HEK293 (cell line): ENCODE measurements around the gene TMEM185B.

Experiments
- CTCF ChIA-PET: fragments of 350-600 bp; formaldehyde crosslinking; extraction: SDS; loops from one replicate; lab custom pipeline; 2021; ENCODE audit warnings: antibody characterized with exemption; lab: Yijun Ruan, JAX
- POLR2A ChIA-PET: fragments of 300-600 bp; formaldehyde crosslinking; extraction: SDS; loops from one replicate; lab custom pipeline; 2020; ENCODE audit warnings: antibody characterized with exemption, inconsistent platforms; lab: Yijun Ruan, JAX
- H3K27ac ChIP-seq: fragments of 200-500 bp; sonication (Bioruptor generic); 2 replicates; pipeline ENCODE4 v1.5.1; 2014; ENCODE audit warnings: low read depth, low read length, control low read depth, inconsistent platforms; ENCODE audit errors: extremely low read depth
- H3K36me3 ChIP-seq, 2 experiments: fragments of 200-500 bp in 1 of 2; sonication (Bioruptor generic) in 1 of 2; 1 replicate in 1 of 2; 2 replicates in 1 of 2; pipeline ENCODE4 v1.5.1; 2014 to 2017; ENCODE audit warnings: inconsistent platforms in 2 of 2, low read length in 2 of 2; ENCODE audit not compliant: control insufficient read depth in 2 of 2, insufficient read depth in 1 of 2
- H3K4me1 ChIP-seq: fragments of 200-500 bp; sonication (Bioruptor generic); 2 replicates; pipeline ENCODE4 v1.5.1; 2014; ENCODE audit warnings: mild to moderate bottlenecking, low read length, inconsistent platforms; ENCODE audit not compliant: control insufficient read depth, insufficient read depth
- H3K4me3 ChIP-seq: 2 replicates; pipeline ENCODE4 v1.5.1; 2011; ENCODE audit warnings: low read depth, mild to moderate bottlenecking, control low read depth, low read length, moderate library complexity
- H3K9me3 ChIP-seq: fragments of 200-500 bp; sonication (Bioruptor generic); 2 replicates; pipeline ENCODE4 v1.5.1; 2014; ENCODE audit warnings: low read depth, low read length, inconsistent platforms; ENCODE audit not compliant: control insufficient read depth, insufficient read depth
- PATZ1 ChIP-seq: fragments of 450-650 bp; formaldehyde crosslinking; IDR thresholded peaks from 2 replicates; pipeline ENCODE4 v1.5.1; 2016; ENCODE audit warnings: missing biosample characterization, missing genetic modification characterization
- PRDM4 ChIP-seq: fragments of 450-650 bp; formaldehyde crosslinking; IDR thresholded peaks from 2 replicates; pipeline ENCODE4 v1.5.1; 2017; ENCODE audit warnings: missing biosample characterization, missing genetic modification characterization
- SETDB1 ChIP-seq: IDR thresholded peaks from one replicate; pipeline ENCODE4 v1.6.1; 2017; ENCODE audit warnings: mild to moderate bottlenecking, low read length, moderate library complexity, mixed read lengths; ENCODE audit not compliant: insufficient read length
- SP2 ChIP-seq: fragments of 450-650 bp; formaldehyde crosslinking; IDR thresholded peaks from 2 replicates; pipeline ENCODE4 v1.5.1; 2016; ENCODE audit warnings: missing biosample characterization, missing genetic modification characterization
- YY2 ChIP-seq: fragments of 450-650 bp; formaldehyde crosslinking; IDR thresholded peaks from 2 replicates; pipeline ENCODE4 v1.5.1; 2016; ENCODE audit warnings: missing biosample characterization, missing genetic modification characterization
- ZBTB20 ChIP-seq: fragments of 450-650 bp; formaldehyde crosslinking; IDR thresholded peaks from 2 replicates; pipeline ENCODE4 v1.5.1; 2016; ENCODE audit warnings: missing biosample characterization, missing genetic modification characterization
- ZBTB49 ChIP-seq: fragments of 450-650 bp; formaldehyde crosslinking; IDR thresholded peaks from 2 replicates; pipeline ENCODE4 v1.5.1; 2016; ENCODE audit warnings: missing biosample characterization, missing genetic modification characterization, low read depth
- ZEB2 ChIP-seq: fragments of 450-650 bp; formaldehyde crosslinking; IDR thresholded peaks from 2 replicates; pipeline ENCODE4 v1.5.1; 2016; ENCODE audit warnings: missing biosample characterization, missing genetic modification characterization
- ZFP41 ChIP-seq: fragments of 450-650 bp; formaldehyde crosslinking; IDR thresholded peaks from 2 replicates; pipeline ENCODE4 v1.5.1; 2016; ENCODE audit warnings: missing biosample characterization, missing genetic modification characterization, borderline replicate concordance
- ZNF146 ChIP-seq: fragments of 450-650 bp; formaldehyde crosslinking; IDR thresholded peaks from 2 replicates; pipeline ENCODE4 v1.5.1; 2016; ENCODE audit warnings: missing biosample characterization, missing genetic modification characterization
- ZNF211 ChIP-seq: fragments of 450-650 bp; formaldehyde crosslinking; IDR thresholded peaks from 2 replicates; pipeline ENCODE4 v1.5.1; 2016; ENCODE audit warnings: low read depth, missing biosample characterization, missing genetic modification characterization
- ZNF362 ChIP-seq: fragments of 450-650 bp; formaldehyde crosslinking; IDR thresholded peaks from 2 replicates; pipeline ENCODE4 v1.5.1; 2016; ENCODE audit warnings: missing biosample characterization, missing genetic modification characterization
- ZNF416 ChIP-seq: fragments of 450-650 bp; formaldehyde crosslinking; IDR thresholded peaks from 2 replicates; pipeline ENCODE4 v1.5.1; 2016; ENCODE audit warnings: missing biosample characterization, missing genetic modification characterization
- ZNF501 ChIP-seq: fragments of 450-650 bp; formaldehyde crosslinking; IDR thresholded peaks from 2 replicates; pipeline ENCODE4 v1.5.1; 2016; ENCODE audit warnings: missing biosample characterization, missing genetic modification characterization
- ZNF514 ChIP-seq: fragments of 450-650 bp; formaldehyde crosslinking; IDR thresholded peaks from 2 replicates; pipeline ENCODE4 v1.5.1; 2016; ENCODE audit warnings: missing biosample characterization, missing genetic modification characterization
- ZNF580 ChIP-seq: fragments of 450-650 bp; formaldehyde crosslinking; IDR thresholded peaks from 2 replicates; pipeline ENCODE4 v1.5.1; 2016; ENCODE audit warnings: missing biosample characterization, missing genetic modification characterization
- ZNF629 ChIP-seq: fragments of 450-650 bp; formaldehyde crosslinking; IDR thresholded peaks from 2 replicates; pipeline ENCODE4 v1.5.1; 2017; ENCODE audit warnings: missing biosample characterization, missing genetic modification characterization
- ZNF747 ChIP-seq: fragments of 450-650 bp; formaldehyde crosslinking; IDR thresholded peaks from 2 replicates; pipeline ENCODE4 v1.5.1; 2016; ENCODE audit warnings: missing biosample characterization, missing genetic modification characterization
- ZNF843 ChIP-seq: fragments of 450-650 bp; formaldehyde crosslinking; IDR thresholded peaks from 2 replicates; pipeline ENCODE4 v1.5.1; 2016; ENCODE audit warnings: missing biosample characterization, missing genetic modification characterization
- ZSCAN23 ChIP-seq: fragments of 450-650 bp; formaldehyde crosslinking; IDR thresholded peaks from 2 replicates; pipeline ENCODE4 v1.5.1; 2016; ENCODE audit warnings: missing biosample characterization, missing genetic modification characterization

TMEM185B gene

GRCh38 chr2:120252225-120253020, 29.2 kb upstream of the TMEM185B start, which contains the start of gene RALB (continued):
- TF ChIP-seq PRDM4, result no peak
- peak; percentile 81 for TF ChIP-seq PATZ1 (tag by site-specific recombination)
- peak; percentile 75 for TF ChIP-seq ZNF146
- TF ChIP-seq ZNF514 (tag by site-specific recombination), result no peak
- TF ChIP-seq ZBTB49 (tag by site-specific recombination), result no peak
- TF ChIP-seq SETDB1, result no peak
- TF ChIP-seq ZNF501 (tag by site-specific recombination), result no peak

- Histone ChIP-seq H3K4me3 (peak overlapping the region; percentile 63), H3K4me1 (no peaks in the 10 kb centered on the region), H3K9me3 (no peaks in the 10 kb centered on the region), H3K36me3 (no peaks in the 10 kb centered on the region), H3K27ac (no peak overlapping the region)
- CTCF ChIA-PET, result interaction anchor here (0.6 to 3.7 kb wide), 3 partner anchors 12 to 62 kb away, joined by 3 to 13 read pairs (median 4); no protein-coding TSS in a partner anchor
- POLR2A ChIA-PET, result interaction anchor here (0.9 to 1.9 kb wide), 9 partner anchors 13 to 492 kb away, joined by 3 to 14 read pairs (median 4); partner anchors contain the start of genes PTPN4 and TMEM185B
- no peak for TF ChIP-seq ZNF362 (tag by site-specific recombination)
- TF ChIP-seq ZBTB20 (tag by site-specific recombination), result 0 out of 2 replicates have a peak, but pooled peaks have one; percentile 49
Observed at GRCh38 chr2:120251880-120252224, 28.7 kb upstream of the TMEM185B start.

GRCh38 chr2:120251078-120251477, 27.9 kb upstream of the TMEM185B start:
- no peak overlapping the region for H3K27ac ChIP-seq
- TF ChIP-seq ZNF843 (tag by site-specific recombination), result no peak
- TF ChIP-seq YY2 (tag by site-specific recombination), result no peak
- TF ChIP-seq ZNF580, result no peak
- no peak for TF ChIP-seq ZNF629
- no peak for TF ChIP-seq SP2 (tag by site-specific recombination)
- no peak for TF ChIP-seq ZNF211
- TF ChIP-seq ZEB2 (tag by site-specific recombination), result no peak
- no peak for TF ChIP-seq ZSCAN23 (tag by site-specific recombination)
- no peak for TF ChIP-seq ZNF416 (tag by site-specific recombination)
- no peak for TF ChIP-seq ZFP41 (tag by site-specific recombination)
- TF ChIP-seq ZNF747 (tag by site-specific recombination), result no peak
- TF ChIP-seq, all 188 proteins: peak for 0
- ChIA-PET CTCF (interaction anchor here (0.6 to 3.7 kb wide), 2 partner anchors 32 to 62 kb away, joined by 3 to 13 read pairs; no protein-coding TSS in a partner anchor), POLR2A (interaction anchor here (1.1 kb wide), 1 partner anchor 28 kb away, joined by 3 read pairs; the partner anchor contains the start of gene TMEM185B)
- Histone ChIP-seq H3K4me3 (no peak overlapping the region), H3K36me3 (no peaks in the 10 kb centered on the region), H3K9me3 (no peaks in the 10 kb centered on the region), H3K4me1 (peaks cover 3% of the 10 kb centered on the region; the same call in 1 of the 2 replicates)
